Neuronal stem cell (in vitro differentiated cells): ENCODE data around the gene UBXN10.

Source experiments
- DNase-seq: peaks from one replicate; pipeline ENCODE4 v3.0.0-alpha.2; 2013; ENCODE audit warnings: low spot score
- H2AFZ ChIP-seq: one replicate; pipeline ENCODE4 v1.6.1; 2013; ENCODE audit warnings: mild to moderate bottlenecking, low read length, inconsistent platforms
- H2AK5ac ChIP-seq: 2 replicates; pipeline ENCODE4 v1.6.1; 2013; ENCODE audit warnings: low read depth, mild to moderate bottlenecking, inconsistent platforms, low read length, moderate library complexity, mixed read lengths
- H2BK120ac ChIP-seq: 2 replicates; pipeline ENCODE4 v1.6.1; 2013; ENCODE audit warnings: low read depth, mild to moderate bottlenecking, inconsistent platforms, low read length, moderate library complexity, mixed read lengths
- H2BK12ac ChIP-seq: one replicate; pipeline ENCODE4 v1.6.1; 2013; ENCODE audit warnings: low read length, inconsistent platforms
- H2BK15ac ChIP-seq: 2 replicates; pipeline ENCODE4 v1.6.1; 2013; ENCODE audit warnings: mild to moderate bottlenecking, low read length, inconsistent platforms, mixed read lengths
- H2BK5ac ChIP-seq: one replicate; pipeline ENCODE4 v1.6.1; 2013; ENCODE audit warnings: inconsistent platforms, mild to moderate bottlenecking, low read length, moderate library complexity
- H3K14ac ChIP-seq: one replicate; pipeline ENCODE4 v1.6.1; 2013; ENCODE audit warnings: low read length, inconsistent platforms
- H3K18ac ChIP-seq: 2 replicates; pipeline ENCODE4 v1.6.1; 2013; ENCODE audit warnings: low read length, inconsistent platforms
- H3K23ac ChIP-seq: 2 replicates; pipeline ENCODE4 v1.6.1; 2013; ENCODE audit warnings: low read depth, mild to moderate bottlenecking, mixed read lengths, low read length, inconsistent platforms; ENCODE audit not compliant: poor library complexity
- H3K27ac ChIP-seq: replicated peaks from 3 replicates; pipeline ENCODE4 v1.5.1; 2013; ENCODE audit warnings: low read length, inconsistent platforms
- H3K27me3 ChIP-seq, 3 experiments: 2 replicates each; pipeline ENCODE4 v1.6.1; 2013; ENCODE audit warnings: low read length in 3 of 3, mild to moderate bottlenecking in 2 of 3, inconsistent platforms in 1 of 3, low read depth in 1 of 3, mixed read lengths in 1 of 3, moderate library complexity in 1 of 3; ENCODE audit not compliant: control insufficient read depth in 3 of 3, insufficient read depth in 3 of 3
- H3K36me3 ChIP-seq, 2 donors: replicated peaks in 1 of 2; 2 replicates each; pipeline ENCODE4 v1.6.1; 2013; ENCODE audit warnings: low read length in 2 of 2; ENCODE audit not compliant: control insufficient read depth in 2 of 2, insufficient read depth in 2 of 2
- H3K4ac ChIP-seq: 2 replicates; pipeline ENCODE4 v1.6.1; 2013; ENCODE audit warnings: inconsistent platforms, mild to moderate bottlenecking, low read length, moderate library complexity
- H3K4me1 ChIP-seq, 2 donors: 1 replicate in 1 of 2; 2 replicates in 1 of 2; pipeline ENCODE4 v1.6.1; 2013; ENCODE audit warnings: low read length in 2 of 2, low read depth in 1 of 2; ENCODE audit not compliant: control insufficient read depth in 2 of 2, insufficient read depth in 1 of 2
- H3K4me2 ChIP-seq: one replicate; pipeline ENCODE4 v1.6.1; 2013; ENCODE audit warnings: mild to moderate bottlenecking, low read length, inconsistent platforms; ENCODE audit not compliant: insufficient read depth, poor library complexity, severe bottlenecking
- H3K4me3 ChIP-seq, 2 donors: 2 replicates each; pipeline ENCODE4 v1.5.1; 2013; ENCODE audit warnings: low read length in 2 of 2, mild to moderate bottlenecking in 2 of 2, inconsistent platforms in 1 of 2, moderate library complexity in 1 of 2
- H3K79me1 ChIP-seq: one replicate; pipeline ENCODE4 v1.6.1; 2013; ENCODE audit warnings: low read depth, mild to moderate bottlenecking, inconsistent platforms, low read length, moderate library complexity
- H3K9ac ChIP-seq: one replicate; pipeline ENCODE4 v1.6.1; 2013; ENCODE audit warnings: mild to moderate bottlenecking, low read depth, low read length, inconsistent platforms; ENCODE audit not compliant: poor library complexity
- H3K9me3 ChIP-seq, 2 donors: replicated peaks in 1 of 2; 2 replicates each; pipeline versions ENCODE3 to v1.6.1; 2013; ENCODE audit warnings: low read length in 2 of 2, mild to moderate bottlenecking in 2 of 2, inconsistent platforms in 1 of 2, low read depth in 1 of 2, mixed read lengths in 1 of 2, moderate library complexity in 1 of 2; ENCODE audit not compliant: control insufficient read depth in 2 of 2, insufficient read depth in 1 of 2
- H4K8ac ChIP-seq: one replicate; pipeline ENCODE4 v1.6.1; 2013; ENCODE audit warnings: low read depth, mild to moderate bottlenecking, inconsistent platforms, low read length, moderate library complexity
- H4K91ac ChIP-seq: one replicate; pipeline ENCODE4 v1.6.1; 2013; ENCODE audit warnings: low read length, low read depth, mild to moderate bottlenecking, inconsistent platforms; ENCODE audit not compliant: poor library complexity
- whole genome bisulfite sequencing, 2 donors: extraction: QIAGEN DNeasy Blood & Tissue Kit; methylation state at CpG; one replicate each; pipeline ENCODE4 v1.1.7; 2013; ENCODE audit warnings: missing lambda C conversion rate in 2 of 2, mixed read lengths in 1 of 2; ENCODE audit not compliant: insufficient read length in 2 of 2, insufficient replicate concordance in 1 of 2; ENCODE audit errors: extremely low coverage in 2 of 2; 5-methylcytosine and 5-hydroxymethylcytosine counted together

UBXN10 gene

DNA sequence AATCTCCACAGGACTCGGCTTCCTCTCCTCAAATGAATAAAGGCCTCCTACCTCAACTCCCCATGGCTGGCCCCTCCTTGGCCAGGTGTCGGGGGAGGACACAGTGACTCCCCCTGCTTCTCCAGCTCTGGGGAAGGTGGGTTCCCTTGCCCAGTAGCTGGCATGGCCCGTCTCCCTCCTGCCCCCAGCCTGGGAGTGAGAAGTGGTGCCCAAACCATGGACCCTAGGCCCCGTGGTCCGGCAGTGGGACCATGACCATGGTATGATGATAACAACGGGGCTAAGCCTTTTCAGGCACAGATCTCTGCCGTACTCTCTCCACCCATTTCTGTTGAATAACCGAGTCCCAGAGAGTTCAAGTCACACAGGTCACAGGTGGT is 35.6 kb upstream of the UBXN10 start:
- no peak overlapping the region for H2BK12ac ChIP-seq
- no peak overlapping the region for H4K8ac ChIP-seq
- no peak overlapping the region for H3K4me2 ChIP-seq
- H4K91ac ChIP-seq = no peak overlapping the region
- H2BK15ac ChIP-seq = peak overlapping the region; percentile 82
- no peak overlapping the region for H3K4ac ChIP-seq
- peak overlapping the region; percentile 8 for H2AK5ac ChIP-seq
- no CpG with 5 or more reads among the region's 8 CpGs for WGBS, 2 donors
- H3K4me1 ChIP-seq = peaks cover 0 to 1% of the 10 kb centered on the region in 2 donors
- no peak overlapping the region for H3K14ac ChIP-seq
- no peak overlapping the region for H3K27ac ChIP-seq
- no peaks in the 10 kb centered on the region for H3K36me3 ChIP-seq
- H3K9ac ChIP-seq = peak overlapping the region; percentile 15
- peak overlapping the region; percentile 32 for H3K18ac ChIP-seq
- H3K27me3 ChIP-seq = peaks cover 0 to 3% (median 0%) of the 10 kb centered on the region in 3 experiments
- no peaks in the 10 kb centered on the region for H3K79me1 ChIP-seq
- H3K4me3 ChIP-seq = no peak overlapping the region
- H2BK120ac ChIP-seq = no peak overlapping the region
- no peak overlapping the region for H2AFZ ChIP-seq
- H3K23ac ChIP-seq = no peak overlapping the region
- no peak for DNase-seq
- no peak overlapping the region for H2BK5ac ChIP-seq
- no peaks in the 10 kb centered on the region for H3K9me3 ChIP-seq

DNA sequence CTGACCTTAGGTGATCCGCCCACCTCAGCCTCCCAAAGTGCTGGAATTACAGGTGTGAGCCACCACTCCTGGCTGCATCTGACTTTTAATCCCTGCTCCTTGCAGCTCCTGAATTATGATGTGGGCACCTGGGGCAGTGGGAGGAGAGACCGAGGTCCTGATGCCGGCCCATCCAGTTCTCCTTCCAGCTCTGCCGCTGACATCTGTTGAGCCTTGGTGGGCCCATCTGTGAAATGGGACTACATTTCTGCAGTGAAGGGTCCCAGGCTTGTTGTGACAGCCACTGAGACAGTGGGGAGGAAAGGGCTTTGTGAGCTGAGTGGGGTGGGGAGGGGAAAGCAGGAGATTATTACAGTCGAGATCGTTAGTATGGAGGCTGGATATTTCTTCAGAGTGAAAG is 34.9 kb upstream of the UBXN10 start:
- Histone ChIP-seq H2AK5ac (no peak overlapping the region), H3K9me3 (no peaks in the 10 kb centered on the region), H3K79me1 (no peaks in the 10 kb centered on the region), H3K27ac (no peak overlapping the region), H2BK12ac (no peak overlapping the region), H3K4me1 (peaks cover 0 to 1% of the 10 kb centered on the region in 2 donors), H2AFZ (no peak overlapping the region), H2BK15ac (no peak overlapping the region), H3K4me2 (no peak overlapping the region), H3K36me3 (no peaks in the 10 kb centered on the region), H3K4ac (no peak overlapping the region), H3K4me3 (no peak overlapping the region), H3K27me3 (peaks cover 0 to 3% (median 0%) of the 10 kb centered on the region in 3 experiments), H4K91ac (no peak overlapping the region), H2BK120ac (no peak overlapping the region), H3K14ac (no peak overlapping the region), H2BK5ac (no peak overlapping the region), H3K23ac (no peak overlapping the region), H3K18ac (no peak overlapping the region), H4K8ac (no peak overlapping the region), H3K9ac (no peak overlapping the region)
- no CpG with 5 or more reads among the region's 6 CpGs for WGBS, 2 donors
- no peak for DNase-seq

DNA sequence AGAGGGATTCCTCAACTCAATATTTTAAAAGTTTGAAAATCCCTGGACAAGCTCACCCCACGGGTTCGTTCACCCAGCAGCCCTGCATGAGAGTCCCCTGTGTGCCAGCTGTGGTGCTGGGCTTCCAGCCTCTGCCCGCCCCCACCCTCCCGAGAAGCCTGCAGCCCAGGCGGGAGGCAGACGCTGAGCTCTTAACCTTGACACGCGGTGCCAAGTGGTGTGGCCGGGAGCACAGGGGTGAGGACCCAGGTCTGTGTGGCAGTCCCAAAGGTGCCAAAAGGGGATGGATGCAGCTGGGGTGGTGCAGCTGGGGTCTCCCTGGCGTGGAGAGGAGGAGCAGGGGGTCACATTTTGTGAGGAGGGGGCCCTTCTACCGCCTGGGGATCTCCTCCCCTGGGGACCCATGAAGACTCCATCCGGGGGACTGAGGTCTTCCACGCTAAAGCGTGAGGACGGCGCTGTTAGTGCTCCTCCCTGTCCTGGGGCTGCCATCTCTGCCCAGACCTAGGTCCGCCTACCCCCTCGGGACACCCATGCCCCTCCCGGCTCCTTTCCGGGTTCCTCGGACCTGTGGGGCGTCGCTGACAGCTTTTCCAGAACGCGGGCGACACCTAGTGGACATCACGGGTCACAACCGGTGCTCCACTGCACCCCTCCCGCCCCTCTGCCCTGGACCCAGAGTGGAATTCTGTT is 33.8 kb upstream of the UBXN10 start:
- no peak overlapping the region for H3K4me3 ChIP-seq
- DNase-seq = peak; percentile 70
- H3K4ac ChIP-seq = no peak overlapping the region
- peak overlapping the region; percentile 74 for H4K8ac ChIP-seq
- no CpG with 5 or more reads among the region's 29 CpGs for WGBS, 2 donors
- H3K9me3 ChIP-seq = no peaks in the 10 kb centered on the region
- peaks cover 0 to 3% (median 0%) of the 10 kb centered on the region in 3 experiments for H3K27me3 ChIP-seq
- no peak overlapping the region for H4K91ac ChIP-seq
- H2BK12ac ChIP-seq = no peak overlapping the region
- peak overlapping the region; percentile 82 for H2AFZ ChIP-seq
- peak overlapping the region; percentile 83 for H3K14ac ChIP-seq
- no peaks in the 10 kb centered on the region for H3K79me1 ChIP-seq
- peak overlapping the region; percentile 52 for H3K4me2 ChIP-seq
- H3K23ac ChIP-seq = peak overlapping the region; percentile 86
- peak overlapping the region; percentile 87 for H3K9ac ChIP-seq
- peak overlapping the region; percentile 86 for H3K18ac ChIP-seq
- no peak overlapping the region for H2BK5ac ChIP-seq
- peaks cover 0 to under 1% of the 10 kb centered on the region in 2 donors for H3K4me1 ChIP-seq
- peak overlapping the region; percentile 51 for H2BK15ac ChIP-seq
- H2AK5ac ChIP-seq = peak overlapping the region; percentile 53
- no peak overlapping the region for H3K27ac ChIP-seq
- no peaks in the 10 kb centered on the region for H3K36me3 ChIP-seq
- no peak overlapping the region for H2BK120ac ChIP-seq

DNA sequence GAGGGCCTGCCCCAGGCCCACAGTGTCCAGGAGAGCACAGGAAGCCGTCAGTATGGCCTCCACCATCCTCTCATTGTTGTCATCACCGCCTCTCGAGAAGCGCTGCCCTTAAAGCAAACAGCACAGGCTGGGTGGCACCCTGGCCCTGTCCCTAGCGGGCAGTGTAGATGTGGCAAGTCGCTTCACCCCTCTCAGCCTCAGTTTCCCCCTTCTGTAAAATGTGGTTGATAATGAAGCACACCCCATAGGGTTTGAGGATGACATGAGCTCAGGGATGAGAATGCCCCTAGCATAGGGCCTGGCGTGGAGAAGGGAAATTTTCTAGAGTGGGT is 33.3 kb upstream of the UBXN10 start:
- H3K9ac ChIP-seq = no peak overlapping the region
- H3K9me3 ChIP-seq = no peaks in the 10 kb centered on the region
- peaks cover 0 to 3% (median 0%) of the 10 kb centered on the region in 3 experiments for H3K27me3 ChIP-seq
- no peak overlapping the region for H4K91ac ChIP-seq
- no peak overlapping the region for H3K4me3 ChIP-seq
- WGBS, 2 donors = no CpG with 5 or more reads among the region's 7 CpGs
- no peak overlapping the region for H3K14ac ChIP-seq
- H2BK5ac ChIP-seq = no peak overlapping the region
- H3K79me1 ChIP-seq = no peaks in the 10 kb centered on the region
- no peak overlapping the region for H2AFZ ChIP-seq
- H4K8ac ChIP-seq = no peak overlapping the region
- no peak overlapping the region for H2BK120ac ChIP-seq
- peak overlapping the region; percentile 53 for H2AK5ac ChIP-seq
- no peak overlapping the region for H2BK12ac ChIP-seq
- peak overlapping the region; percentile 81 for H3K18ac ChIP-seq
- no peak overlapping the region for H3K27ac ChIP-seq
- H3K4me1 ChIP-seq = no peaks in the 10 kb centered on the region
- H2BK15ac ChIP-seq = peak overlapping the region; percentile 51
- DNase-seq = no peak
- peak overlapping the region; percentile 52 for H3K4me2 ChIP-seq
- H3K4ac ChIP-seq = no peak overlapping the region
- H3K36me3 ChIP-seq = no peaks in the 10 kb centered on the region
- H3K23ac ChIP-seq = peak overlapping the region; percentile 86
